ENCODE results near the gene CLVS2.

CLVS2 gene

GRCh38 chr6:123027408-123027807 is 31.4 kb downstream of the CLVS2 start:
- DNase-seq: no peak

GRCh38 chr6:123028263-123028662 is 32.2 kb downstream of the CLVS2 start:
- DNase-seq: no peak

GRCh38 chr6:123030282-123030681 is 34.2 kb downstream of the CLVS2 start:
- DNase-seq: no peak

GRCh38 chr6:123036648-123037047 is 40.6 kb downstream of the CLVS2 start:
- no peak for DNase-seq

GRCh38 chr6:123039431-123039830 is 43.4 kb downstream of the CLVS2 start:
- DNase-seq: no peak

GRCh38 chr6:123042401-123042800 is 46.4 kb downstream of the CLVS2 start:
- no peak for DNase-seq

- DNase-seq: no peak
These were observed 48.4 kb downstream of the CLVS2 start for GRCh38 chr6:123044341-123044860.

- DNase-seq: no peak
These were observed 57.7 kb downstream of the CLVS2 start for GRCh38 chr6:123053602-123054225.

- no peak for DNase-seq
These were observed 59.2 kb downstream of the CLVS2 start for GRCh38 chr6:123055256-123055655.

- DNase-seq: no peak
These were observed 66.6 kb downstream of the CLVS2 start for GRCh38 chr6:123062670-123063069.

GRCh38 chr6:123064038-123064437 is 68.0 kb downstream of the CLVS2 start:
- DNase-seq: no peak

- no peak for DNase-seq
These were observed 78.6 kb downstream of the CLVS2 start for GRCh38 chr6:123074616-123075015.

- DNase-seq: no peak
These were observed 89.4 kb downstream of the CLVS2 start for GRCh38 chr6:123085403-123085802.

GRCh38 chr6:123089226-123089625 is 93.2 kb downstream of the CLVS2 start:
- DNase-seq: no peak

- DNase-seq: peak; percentile 18
These were observed 95.3 kb downstream of the CLVS2 start for GRCh38 chr6:123091091-123091895.

- DNase-seq: no peak
These were observed 95.8 kb downstream of the CLVS2 start for GRCh38 chr6:123091896-123092271.

GRCh38 chr6:123094795-123095194 is 98.8 kb downstream of the CLVS2 start:
- DNase-seq: no peak

- no peak for DNase-seq
These were observed 109.5 kb downstream of the CLVS2 start for GRCh38 chr6:123105561-123105960.

GRCh38 chr6:123116370-123116769 is 120.3 kb downstream of the CLVS2 start:
- DNase-seq: no peak

GRCh38 chr6:123117145-123117908 is 121.3 kb downstream of the CLVS2 start:
- DNase-seq: no peak

GRCh38 chr6:123118811-123119210 is 122.8 kb downstream of the CLVS2 start:
- DNase-seq: no peak
